Left lung (tissue), 14 donors: ENCODE results near the gene ERICH6B. TPM values are rescaled to one million over a fixed set of nuclear protein-coding genes. Genes with fewer than 3 reads are reported as not detected.
"Not testable (repeated sequence)": the region's sequence is repeated elsewhere in the genome, so short reads cannot be mapped to it uniquely, and the experiment has no call there.

Experiments
- ATAC-seq: fragments of 200-7000 bp; cut with Tn5 transposase; one replicate; pipeline ENCODE4 v1.9.1; 2020; ENCODE audit warnings: moderate library complexity
- DNase-seq, 4 donors: peaks; one replicate each; pipeline ENCODE4 v3.0.0-alpha.2; 2013 to 2020
- H3K27ac ChIP-seq, 2 donors: fragments of 200-600 bp; sonication (generic) in 1 of 2; one replicate each; pipeline versions ENCODE4 v1.5.0 to v1.8.0; 2020 to 2021
- H3K27me3 ChIP-seq, 2 donors: fragments of 200-600 bp; sonication (generic) in 1 of 2; one replicate each; pipeline versions ENCODE4 v1.5.0 to v1.8.0; 2020 to 2021
- H3K36me3 ChIP-seq, 2 donors: fragments of 200-600 bp; sonication (generic) in 1 of 2; one replicate each; pipeline versions ENCODE4 v1.5.0 to v1.8.0; 2020 to 2021
- H3K4me1 ChIP-seq, 2 donors: fragments of 200-600 bp; one replicate each; pipeline ENCODE4 v1.8.0; 2021
- H3K4me3 ChIP-seq, 2 donors: fragments of 200-600 bp; sonication (generic) in 1 of 2; one replicate each; pipeline versions ENCODE4 v1.5.0 to v1.8.0; 2020 to 2021; ENCODE audit warnings: mild to moderate bottlenecking in 1 of 2
- H3K9me3 ChIP-seq, 2 donors: fragments of 200-600 bp; sonication (generic) in 1 of 2; one replicate each; pipeline versions ENCODE4 v1.5.0 to v1.8.0; 2020 to 2021
- CTCF ChIP-seq, 2 donors: fragments of 200-600 bp; sonication (generic) in 1 of 2; IDR thresholded peaks; one replicate each; pipeline versions ENCODE4 v1.5.0 to v1.8.0; 2021; ENCODE audit warnings: antibody characterized with exemption in 2 of 2
- intact Hi-C, 2 donors: fragments of 100-400 bp; cut with DNase I; formaldehyde crosslinking; loops; one replicate each; pipeline versions ENCODE4 v1.11.2 to v1.14.2; 2022
- long read RNA-seq, 12 donors: library from polyadenylated mRNA in 2 of 12; unstranded in 2 of 12; transcript quantifications; one replicate each; pipeline ENCODE4 v2.0.0 and lab custom pipeline, GENCODE V29; 2019 to 2026
- polyA plus RNA-seq, 6 donors: library from polyadenylated mRNA; unstranded; fragments of 120-200 nt; gene quantifications; one replicate each; pipeline ENCODE4 v1.2.1, GENCODE V29; 2013; ENCODE audit not compliant: insufficient read length in 6 of 6
- total RNA-seq, 2 donors: library from RNA; stranded (reverse); fragmentation: NEBNext Ultra II Directional; extraction: Animal tissue kit (Norgen Biotek cat#: 25700); gene quantifications; one replicate each; pipeline ENCODE4 v1.2.1, GENCODE V29; 2021
- donor health status: DM: no; HTN: yes; CAD: no.
- donor health status: DM: no; HTN: no; CAD: no.

ERICH6B gene
- total RNA-seq (not detected), polyA plus RNA-seq (1 to 10 TPM; 1.5 to 4.1 (median 3.1) TPM)
- long read RNA-seq, donor 1, result 0 reads
- long read RNA-seq, donor 2, result 0 reads
- long read RNA-seq, donor 3, result 0 reads
- long read RNA-seq, donor 4, result 0 reads
- long read RNA-seq, donor 5, result 0 reads
- long read RNA-seq, donor 6, result 0 reads
- long read RNA-seq, donor 7, result 0 reads
- long read RNA-seq, donor 8, result 0 reads
- long read RNA-seq, donor 9, result 0 reads
- long read RNA-seq, donor 10, result 0 reads
- long read RNA-seq, donor 11, result 0 reads
- long read RNA-seq, donor 12, result 0 reads

GRCh38 chr13:45615501-45616101, at the start of gene ERICH6B:
TSS of gene ERICH6B (minus strand) at chr13:45615739. CDS start at chr13:45597005, 18,734 bp downstream.
- H3K27ac ChIP-seq, result no peak within 1 kb of the TSS
- intact Hi-C loops, result no loop called here
- H3K9me3 ChIP-seq, result no peaks in the 10 kb centered on the region
- DNase-seq (peak in 3 of 4 donors; percentile 17 to 78 (median 61)), ATAC-seq (peak; percentile 87)
- TF ChIP-seq CTCF (IDR thresholded peaks at IDR 0.05), result no peak
- no peaks in the 10 kb centered on the region for H3K36me3 ChIP-seq
- H3K4me1 ChIP-seq, result peaks cover 0 to 7% of the 10 kb centered on the region in 2 donors
- H3K4me3 ChIP-seq, result no peak within 1 kb of the TSS
- H3K27me3 ChIP-seq, result peaks cover 0 to 38% of the 10 kb centered on the region in 2 donors

GRCh38 chr13:45662903-45663302, 47.4 kb upstream of the ERICH6B start:
- H3K27me3 ChIP-seq, H3K4me3 ChIP-seq, H3K27ac ChIP-seq, H3K36me3 ChIP-seq, H3K4me1 ChIP-seq, intact Hi-C loops, DNase-seq, ATAC-seq, H3K9me3 ChIP-seq: not testable (repeated sequence)

- no peaks in the 10 kb centered on the region for H3K27me3 ChIP-seq
- DNase-seq, result peak in 2 of 4 donors; percentile 85 to 89
These were observed 46.6 kb upstream of the ERICH6B start for GRCh38 chr13:45662162-45662561.

DNA sequence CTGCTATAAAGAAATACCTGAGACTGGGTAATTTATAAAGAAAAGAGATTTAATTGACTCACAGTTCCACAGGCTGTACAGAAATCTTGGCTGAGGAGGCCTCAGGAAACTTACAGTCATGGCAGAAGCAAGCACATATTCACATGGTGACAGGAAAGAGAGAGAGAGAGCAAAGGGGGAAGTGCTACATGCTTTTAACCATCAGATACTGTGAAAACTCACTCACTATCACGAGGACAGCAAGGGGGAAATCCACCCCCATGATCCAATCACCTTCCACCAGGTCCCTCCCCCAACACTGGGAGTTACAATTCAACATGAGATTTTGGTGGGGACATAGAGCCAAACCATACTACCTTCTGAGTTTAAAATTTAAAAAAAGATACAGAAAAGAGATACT, 44.9 kb upstream of the ERICH6B start:
- DNase-seq, H3K27me3 ChIP-seq, H3K4me1 ChIP-seq, H3K27ac ChIP-seq, H3K4me3 ChIP-seq, H3K36me3 ChIP-seq, ATAC-seq, intact Hi-C loops, H3K9me3 ChIP-seq: not testable (repeated sequence)

More at GRCh38 chr13:45662162-45662561, 46.6 kb upstream of the ERICH6B start:
- peak; percentile 43 for ATAC-seq
- Histone ChIP-seq H3K4me3 (no peak overlapping the region), H3K36me3 (no peaks in the 10 kb centered on the region), H3K4me1 (no peaks in the 10 kb centered on the region), H3K9me3 (no peaks in the 10 kb centered on the region), H3K27ac (no peak overlapping the region)
- intact Hi-C loops, result no loop called here
- no peak for TF ChIP-seq CTCF (IDR thresholded peaks at IDR 0.05)

DNA sequence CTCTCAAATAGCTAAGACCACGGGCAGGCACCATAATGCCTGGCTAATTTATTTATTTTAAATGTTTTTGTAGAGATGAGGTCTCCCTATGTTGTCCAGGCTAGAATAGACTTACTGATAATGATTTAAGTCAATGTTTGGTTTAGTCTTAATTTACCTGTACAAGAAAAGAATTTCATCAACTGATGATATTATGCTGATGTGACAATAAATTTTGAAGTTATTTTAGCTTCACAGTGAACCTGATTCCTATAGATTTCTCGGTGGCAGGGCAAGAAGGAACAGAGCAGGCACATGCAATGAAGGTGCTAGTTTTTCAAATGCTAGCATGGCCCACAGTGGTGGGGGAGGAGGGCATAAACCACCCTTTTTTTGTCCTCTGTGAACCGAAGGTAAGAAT, 44.0 kb upstream of the ERICH6B start:
- TF ChIP-seq CTCF (IDR thresholded peaks at IDR 0.05), result no peak
- H3K9me3 ChIP-seq, result no peaks in the 10 kb centered on the region
- no peaks in the 10 kb centered on the region for H3K36me3 ChIP-seq
- intact Hi-C loops, result no loop called here
- DNase-seq, result no peak
- H3K4me1 ChIP-seq, result no peaks in the 10 kb centered on the region
- H3K4me3 ChIP-seq, result no peak overlapping the region
- H3K27me3 ChIP-seq, result no peaks in the 10 kb centered on the region
- ATAC-seq, result no peak
- no peak overlapping the region for H3K27ac ChIP-seq

GRCh38 chr13:45658586-45659235, 43.2 kb upstream of the ERICH6B start:
- DNase-seq, result no peak
- H3K4me3 ChIP-seq, result no peak overlapping the region
- H3K9me3 ChIP-seq, result no peaks in the 10 kb centered on the region
- H3K4me1 ChIP-seq, result no peaks in the 10 kb centered on the region
- intact Hi-C loops, result no loop called here
- no peaks in the 10 kb centered on the region for H3K36me3 ChIP-seq
- no peak for ATAC-seq
- no peaks in the 10 kb centered on the region for H3K27me3 ChIP-seq
- no peak overlapping the region for H3K27ac ChIP-seq
- TF ChIP-seq CTCF (IDR thresholded peaks at IDR 0.05), result no peak
